Left lung (tissue), 10 donors: Measurements from ENCODE around the gene PGLYRP1. TPM values are rescaled to one million over a fixed set of nuclear protein-coding genes. Genes with fewer than 3 reads are reported as not detected.
A peak's percentile ranks its signal among the peaks of the same experiment; 100 is the strongest.

Experiments
- ATAC-seq: fragments of 200-7000 bp; cut with Tn5 transposase; one replicate; pipeline ENCODE4 v1.9.1; 2020; ENCODE audit warnings: moderate library complexity
- DNase-seq, 4 donors: peaks; one replicate each; pipeline ENCODE4 v3.0.0-alpha.2; 2013 to 2020
- H3K27ac ChIP-seq, 2 donors: fragments of 200-600 bp; sonication (generic) in 1 of 2; one replicate each; pipeline versions ENCODE4 v1.5.0 to v1.8.0; 2020 to 2021
- H3K27me3 ChIP-seq, 2 donors: fragments of 200-600 bp; sonication (generic) in 1 of 2; one replicate each; pipeline versions ENCODE4 v1.5.0 to v1.8.0; 2020 to 2021
- H3K36me3 ChIP-seq, 2 donors: fragments of 200-600 bp; sonication (generic) in 1 of 2; one replicate each; pipeline versions ENCODE4 v1.5.0 to v1.8.0; 2020 to 2021
- H3K4me1 ChIP-seq, 2 donors: fragments of 200-600 bp; one replicate each; pipeline ENCODE4 v1.8.0; 2021
- H3K4me3 ChIP-seq, 2 donors: fragments of 200-600 bp; sonication (generic) in 1 of 2; one replicate each; pipeline versions ENCODE4 v1.5.0 to v1.8.0; 2020 to 2021; ENCODE audit warnings: mild to moderate bottlenecking in 1 of 2
- H3K9me3 ChIP-seq, 2 donors: fragments of 200-600 bp; sonication (generic) in 1 of 2; one replicate each; pipeline versions ENCODE4 v1.5.0 to v1.8.0; 2020 to 2021
- intact Hi-C, 2 donors: fragments of 100-400 bp; cut with DNase I; formaldehyde crosslinking; loops; one replicate each; pipeline versions ENCODE4 v1.11.2 to v1.14.2; 2022
- polyA plus RNA-seq, 6 donors: library from polyadenylated mRNA; unstranded; fragments of 120-200 nt; gene quantifications; one replicate each; pipeline ENCODE4 v1.2.1, GENCODE V29; 2013; ENCODE audit not compliant: insufficient read length in 6 of 6
- total RNA-seq, 2 donors: library from RNA; stranded (reverse); fragmentation: NEBNext Ultra II Directional; extraction: Animal tissue kit (Norgen Biotek cat#: 25700); gene quantifications; one replicate each; pipeline ENCODE4 v1.2.1, GENCODE V29; 2021
- TF ChIP-seq, protein P1 (sequence below), 2 donors: fragments of 200-600 bp; sonication (generic) in 1 of 2; IDR thresholded peaks; one replicate each; pipeline versions ENCODE4 v1.5.0 to v1.8.0; 2021; ENCODE audit warnings: antibody characterized with exemption in 2 of 2
- donor health status: DM: no; HTN: yes; CAD: no.
- donor health status: DM: no; HTN: no; CAD: no.

PGLYRP1 gene
- total and polyA plus RNA-seq, 8 donors, result 0.31 to 6.3 (median 0.89) TPM

DNA sequence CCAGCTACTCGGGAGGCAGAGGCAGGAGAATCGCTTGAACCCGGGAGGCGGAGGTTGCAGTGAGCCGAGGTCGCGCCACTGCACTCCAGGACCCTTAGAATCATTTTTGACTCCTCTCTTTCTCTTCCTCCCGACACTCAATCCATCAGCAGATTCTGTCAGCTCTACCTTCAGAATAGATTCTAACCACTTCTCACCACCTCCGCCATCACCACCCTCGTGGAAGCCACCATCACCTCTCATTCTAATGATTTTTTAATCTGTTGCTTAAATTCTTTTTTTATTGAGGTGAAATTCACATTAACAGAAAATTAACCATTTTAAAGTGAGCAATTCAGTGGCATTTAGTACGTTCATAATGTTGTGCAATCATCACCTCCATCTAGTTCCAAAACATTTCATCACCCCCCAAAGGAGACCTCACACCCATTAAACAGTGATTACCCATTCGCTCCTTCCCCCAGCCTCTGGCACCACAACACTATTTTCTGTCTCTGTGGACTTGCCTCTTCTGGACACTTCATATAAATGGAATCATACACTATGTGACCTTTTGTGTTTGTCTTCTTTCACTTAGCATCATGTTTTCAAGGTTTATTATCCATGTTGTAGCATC lies 32.6 kb downstream of the PGLYRP1 start:
- Histone ChIP-seq H3K4me1 (peaks cover 0 to 5% of the 10 kb centered on the region in 2 donors), H3K27me3 (peaks cover 0 to 7% of the 10 kb centered on the region in 2 donors), H3K36me3 (no peaks in the 10 kb centered on the region), H3K9me3 (no peaks in the 10 kb centered on the region), H3K4me3 (no peak overlapping the region), H3K27ac (no peak overlapping the region)
- TF ChIP-seq, protein P1, sequence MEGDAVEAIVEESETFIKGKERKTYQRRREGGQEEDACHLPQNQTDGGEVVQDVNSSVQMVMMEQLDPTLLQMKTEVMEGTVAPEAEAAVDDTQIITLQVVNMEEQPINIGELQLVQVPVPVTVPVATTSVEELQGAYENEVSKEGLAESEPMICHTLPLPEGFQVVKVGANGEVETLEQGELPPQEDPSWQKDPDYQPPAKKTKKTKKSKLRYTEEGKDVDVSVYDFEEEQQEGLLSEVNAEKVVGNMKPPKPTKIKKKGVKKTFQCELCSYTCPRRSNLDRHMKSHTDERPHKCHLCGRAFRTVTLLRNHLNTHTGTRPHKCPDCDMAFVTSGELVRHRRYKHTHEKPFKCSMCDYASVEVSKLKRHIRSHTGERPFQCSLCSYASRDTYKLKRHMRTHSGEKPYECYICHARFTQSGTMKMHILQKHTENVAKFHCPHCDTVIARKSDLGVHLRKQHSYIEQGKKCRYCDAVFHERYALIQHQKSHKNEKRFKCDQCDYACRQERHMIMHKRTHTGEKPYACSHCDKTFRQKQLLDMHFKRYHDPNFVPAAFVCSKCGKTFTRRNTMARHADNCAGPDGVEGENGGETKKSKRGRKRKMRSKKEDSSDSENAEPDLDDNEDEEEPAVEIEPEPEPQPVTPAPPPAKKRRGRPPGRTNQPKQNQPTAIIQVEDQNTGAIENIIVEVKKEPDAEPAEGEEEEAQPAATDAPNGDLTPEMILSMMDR (IDR thresholded peaks at IDR 0.05), result no peak
- ATAC-seq, result no peak
- intact Hi-C loops, result no loop called here
- no peak for DNase-seq

DNA sequence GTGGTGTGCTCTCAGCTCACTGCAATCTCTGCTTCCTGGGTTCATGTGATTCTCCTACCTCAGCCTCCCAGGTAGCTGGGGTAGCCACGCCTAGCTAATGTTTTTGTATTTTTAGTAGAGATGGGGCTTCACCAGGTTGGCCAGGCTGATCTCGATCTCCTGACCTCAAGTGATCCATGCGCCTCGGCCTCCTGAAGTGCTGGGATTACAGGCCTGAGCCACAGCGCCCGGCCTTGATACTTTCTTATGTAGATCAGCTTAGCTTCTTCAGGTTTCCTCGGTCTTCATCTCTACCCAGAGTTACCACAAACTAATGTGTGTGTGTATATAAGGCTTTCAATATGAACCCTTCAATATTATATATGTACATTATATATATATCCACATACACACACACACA lies 37.5 kb downstream of the PGLYRP1 start:
- ATAC-seq, result no peak
- intact Hi-C loops, result no loop called here
- H3K36me3 ChIP-seq, result no peaks in the 10 kb centered on the region

DNA sequence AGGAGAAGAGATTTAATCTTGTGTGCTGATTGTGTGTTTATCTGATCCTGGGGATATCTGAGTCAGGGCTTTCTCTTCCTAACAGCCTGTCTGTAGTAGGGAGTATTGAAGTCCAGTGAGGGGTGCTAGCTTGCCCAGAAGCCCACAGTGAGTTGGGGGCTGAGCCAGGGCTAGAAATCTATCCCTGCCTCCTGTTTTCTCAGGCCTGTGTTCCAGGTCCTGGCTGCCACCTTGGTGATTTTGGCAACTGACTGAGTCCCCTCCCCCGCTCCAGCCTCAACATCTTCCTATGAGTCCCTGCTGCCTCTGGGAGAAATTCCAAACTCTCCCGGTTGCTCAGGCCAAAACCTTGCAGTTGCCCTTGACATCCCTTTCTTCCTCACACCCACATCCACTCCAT lies 41.5 kb downstream of the PGLYRP1 start:
- DNase-seq, result no peak
- Histone ChIP-seq H3K27me3 (peaks cover 0 to 17% of the 10 kb centered on the region in 2 donors), H3K9me3 (no peaks in the 10 kb centered on the region), H3K27ac (no peak overlapping the region), H3K4me1 (no peaks in the 10 kb centered on the region), H3K4me3 (no peak overlapping the region), H3K36me3 (no peaks in the 10 kb centered on the region)
- TF ChIP-seq, protein P1 (IDR thresholded peaks at IDR 0.05), result no peak
- intact Hi-C loops, result no loop called here
- no peak for ATAC-seq

More for the DNA sequence above, 37.5 kb downstream of the PGLYRP1 start:
- Histone ChIP-seq H3K27me3 (peaks cover 0 to 11% of the 10 kb centered on the region in 2 donors), H3K9me3 (no peaks in the 10 kb centered on the region), H3K4me3 (no peak overlapping the region), H3K27ac (no peak overlapping the region), H3K4me1 (no peaks in the 10 kb centered on the region)
- TF ChIP-seq, protein P1 (IDR thresholded peaks at IDR 0.05), result no peak
- DNase-seq, result no peak

DNA sequence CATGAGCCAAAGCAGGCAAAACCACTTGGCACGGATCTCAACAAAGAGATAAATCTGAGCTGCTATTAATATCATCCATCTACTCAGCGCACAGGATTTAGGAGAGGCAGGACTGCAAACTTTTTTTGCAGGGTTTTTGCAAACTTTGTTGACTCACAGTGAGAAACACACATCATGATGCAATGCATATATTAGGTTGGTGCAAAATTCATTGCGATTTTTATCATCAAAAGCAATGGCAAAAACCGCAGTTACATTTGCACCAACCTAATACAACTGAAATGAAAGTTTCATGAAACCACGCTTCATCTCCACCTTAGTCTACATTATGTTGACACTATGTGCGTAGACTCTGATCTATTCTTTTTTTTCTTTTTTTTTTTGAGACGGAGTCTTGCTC lies 44.7 kb downstream of the PGLYRP1 start:
- no peak overlapping the region for H3K27ac ChIP-seq
- H3K36me3 ChIP-seq, result no peaks in the 10 kb centered on the region
- peaks cover 13 to 42% of the 10 kb centered on the region in 2 donors for H3K27me3 ChIP-seq
- DNase-seq, result no peak
- H3K9me3 ChIP-seq, result no peaks in the 10 kb centered on the region
- peaks cover 0 to 3% of the 10 kb centered on the region in 2 donors for H3K4me1 ChIP-seq
- intact Hi-C loops, result no loop called here
- TF ChIP-seq, protein P1 (IDR thresholded peaks at IDR 0.05), result no peak
- H3K4me3 ChIP-seq, result no peak overlapping the region
- no peak for ATAC-seq

DNA sequence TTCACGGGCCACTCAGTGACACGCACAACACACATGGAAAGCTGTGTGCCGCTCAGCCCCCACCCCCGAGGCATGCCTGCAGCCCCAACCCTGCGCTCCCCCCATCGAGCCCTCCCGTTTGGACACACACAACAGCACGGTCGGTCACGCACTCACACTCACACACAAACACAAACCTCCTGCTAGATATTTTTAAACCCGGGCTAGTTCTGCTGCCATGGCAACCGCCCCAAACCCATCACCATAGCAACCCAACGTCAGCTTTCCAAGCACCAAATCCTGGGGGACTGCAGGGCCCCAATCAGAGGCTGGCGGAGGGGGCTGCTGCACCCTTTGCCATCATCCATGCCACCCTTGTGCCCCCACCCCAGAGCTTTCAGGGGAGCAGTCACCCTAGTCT lies 46.7 kb downstream of the PGLYRP1 start:
- intact Hi-C loops, result no loop called here
- Histone ChIP-seq H3K4me3 (no peak overlapping the region), H3K27ac (no peak overlapping the region), H3K4me1 (peaks cover 0 to 3% of the 10 kb centered on the region in 2 donors), H3K36me3 (no peaks in the 10 kb centered on the region), H3K9me3 (no peaks in the 10 kb centered on the region), H3K27me3 (peaks cover 32 to 62% of the 10 kb centered on the region in 2 donors)
- DNase-seq (peak in 1 of 4 donors; percentile 43), ATAC-seq (no peak)
- TF ChIP-seq, protein P1 (IDR thresholded peaks at IDR 0.05), result no peak
